OCI-LY3 (cell line): ENCODE measurements around the gene POLR3B.

ENCODE experiments used
- EZH2phosphoT487 ChIP-seq: fragments of 200-600 bp; shearing (Covaris generic); IDR thresholded peaks from 2 replicates; pipeline ENCODE4 v1.6.1; 2018; ENCODE audit warnings: antibody characterized with exemption, mixed run types, low read depth
- TF ChIP-seq, protein P1 (sequence below): fragments of 200-600, 300-600 bp; sonication (generic); IDR thresholded peaks from 2 replicates; pipeline ENCODE4 v1.5.1; 2014; ENCODE audit warnings: antibody characterized with exemption, low read length, low read depth

DNA sequence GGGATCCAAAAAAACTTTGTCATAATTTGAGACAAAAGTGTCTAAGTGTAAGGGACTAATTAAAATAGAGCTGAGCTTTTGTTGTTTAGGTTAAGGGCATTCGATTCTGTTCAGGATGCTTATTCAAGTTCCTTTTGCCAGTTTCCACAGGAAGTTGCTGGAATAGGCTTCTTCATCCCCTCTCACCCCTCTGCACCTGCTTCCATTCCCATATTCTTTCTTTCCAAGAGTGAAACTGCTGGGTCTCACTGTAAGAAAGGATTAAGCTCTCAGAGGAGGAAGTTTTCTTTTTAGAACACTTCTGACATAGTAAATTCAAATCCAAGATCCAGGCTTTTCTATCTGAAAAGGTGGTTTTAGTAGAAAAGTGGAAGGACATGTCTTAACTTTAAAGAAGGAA lies 61.4 kb downstream of the POLR3B start:
- TF ChIP-seq, protein P1, sequence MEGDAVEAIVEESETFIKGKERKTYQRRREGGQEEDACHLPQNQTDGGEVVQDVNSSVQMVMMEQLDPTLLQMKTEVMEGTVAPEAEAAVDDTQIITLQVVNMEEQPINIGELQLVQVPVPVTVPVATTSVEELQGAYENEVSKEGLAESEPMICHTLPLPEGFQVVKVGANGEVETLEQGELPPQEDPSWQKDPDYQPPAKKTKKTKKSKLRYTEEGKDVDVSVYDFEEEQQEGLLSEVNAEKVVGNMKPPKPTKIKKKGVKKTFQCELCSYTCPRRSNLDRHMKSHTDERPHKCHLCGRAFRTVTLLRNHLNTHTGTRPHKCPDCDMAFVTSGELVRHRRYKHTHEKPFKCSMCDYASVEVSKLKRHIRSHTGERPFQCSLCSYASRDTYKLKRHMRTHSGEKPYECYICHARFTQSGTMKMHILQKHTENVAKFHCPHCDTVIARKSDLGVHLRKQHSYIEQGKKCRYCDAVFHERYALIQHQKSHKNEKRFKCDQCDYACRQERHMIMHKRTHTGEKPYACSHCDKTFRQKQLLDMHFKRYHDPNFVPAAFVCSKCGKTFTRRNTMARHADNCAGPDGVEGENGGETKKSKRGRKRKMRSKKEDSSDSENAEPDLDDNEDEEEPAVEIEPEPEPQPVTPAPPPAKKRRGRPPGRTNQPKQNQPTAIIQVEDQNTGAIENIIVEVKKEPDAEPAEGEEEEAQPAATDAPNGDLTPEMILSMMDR = no peak
- TF ChIP-seq EZH2phosphoT487 = no peak
